Measurements from ENCODE around the gene CBX2.

CBX2 gene

GRCh38 chr17:79784353-79785016 lies 6.5 kb downstream of the CBX2 start:
- DNase-seq (no peak), ATAC-seq (ENCODE audit: insufficient read depth, low read depth) (no peak)
- no peak overlapping the region for H3K4me2 ChIP-seq (ENCODE audit: insufficient read depth, low read length)
- H3K9ac ChIP-seq (ENCODE audit: low read depth, low read length), result no peak overlapping the region
- no peak overlapping the region for H3K4me3 ChIP-seq (ENCODE audit: low read depth in 1 of 2, low read length in 2 of 2)
- H3K9me3 ChIP-seq (ENCODE audit: insufficient read depth, low read length, severe bottlenecking), result no peaks in the 10 kb centered on the region
- H3K79me2 ChIP-seq (ENCODE audit: insufficient read depth, low read length), result peaks cover 30% of the 10 kb centered on the region
- H3K36me3 ChIP-seq (ENCODE audit: insufficient read depth, low read length), result peaks cover 69% of the 10 kb centered on the region
- TF ChIP-seq EZH2 (IDR thresholded peaks at IDR 0.05; ENCODE audit: borderline replicate concordance, low read depth, low read length, severe bottlenecking) (no peak), CTCF (IDR thresholded peaks at IDR 0.05; ENCODE audit: borderline replicate concordance, extremely low read depth, low read length, poor library complexity, severe bottlenecking) (no peak)
- H4K20me1 ChIP-seq (ENCODE audit: insufficient read depth, low read length), result peaks cover 73% of the 10 kb centered on the region
- no peak overlapping the region for H3K27ac ChIP-seq (ENCODE audit: low read length)
- no peak overlapping the region for H2AFZ ChIP-seq (ENCODE audit: low read depth, low read length)
- peaks cover 15% of the 10 kb centered on the region for H3K4me1 ChIP-seq (ENCODE audit: insufficient read depth, low read length)
- no peaks in the 10 kb centered on the region for H3K27me3 ChIP-seq (ENCODE audit: insufficient read depth, low read length, poor library complexity)

- Histone ChIP-seq H3K36me3 (ENCODE audit: insufficient read depth, low read length) (peaks cover 62% of the 10 kb centered on the region), H3K4me2 (ENCODE audit: insufficient read depth, low read length) (no peak overlapping the region), H3K9me3 (ENCODE audit: insufficient read depth, low read length, severe bottlenecking) (no peaks in the 10 kb centered on the region), H3K27ac (ENCODE audit: low read length) (no peak overlapping the region), H3K4me1 (ENCODE audit: insufficient read depth, low read length) (peaks cover 8% of the 10 kb centered on the region), H3K9ac (ENCODE audit: low read depth, low read length) (no peak overlapping the region), H3K79me2 (ENCODE audit: insufficient read depth, low read length) (peaks cover 23% of the 10 kb centered on the region), H3K27me3 (ENCODE audit: insufficient read depth, low read length, poor library complexity) (no peaks in the 10 kb centered on the region), H4K20me1 (ENCODE audit: insufficient read depth, low read length) (peaks cover 65% of the 10 kb centered on the region), H3K4me3 (ENCODE audit: low read depth in 1 of 2, low read length in 2 of 2) (no peak overlapping the region), H2AFZ (ENCODE audit: low read depth, low read length) (no peak overlapping the region)
- no peak for TF ChIP-seq CTCF (IDR thresholded peaks at IDR 0.05; ENCODE audit: borderline replicate concordance, extremely low read depth, low read length, poor library complexity, severe bottlenecking)
- TF ChIP-seq EZH2 (IDR thresholded peaks at IDR 0.05; ENCODE audit: borderline replicate concordance, low read depth, low read length, severe bottlenecking), result no peak
- ATAC-seq (ENCODE audit: insufficient read depth, low read depth) (no peak), DNase-seq (no peak)
Measured at GRCh38 chr17:79785017-79785899, 7.3 kb downstream of the CBX2 start.

GRCh38 chr17:79785900-79786810 lies 8.2 kb downstream of the CBX2 start:
- H3K4me3 ChIP-seq (ENCODE audit: low read depth in 1 of 2, low read length in 2 of 2), result no peak overlapping the region
- H2AFZ ChIP-seq (ENCODE audit: low read depth, low read length), result no peak overlapping the region
- no peaks in the 10 kb centered on the region for H3K9me3 ChIP-seq (ENCODE audit: insufficient read depth, low read length, severe bottlenecking)
- H3K79me2 ChIP-seq (ENCODE audit: insufficient read depth, low read length), result peaks cover 14% of the 10 kb centered on the region
- H3K4me1 ChIP-seq (ENCODE audit: insufficient read depth, low read length), result no peaks in the 10 kb centered on the region
- peaks cover 53% of the 10 kb centered on the region for H3K36me3 ChIP-seq (ENCODE audit: insufficient read depth, low read length)
- TF ChIP-seq EZH2 (IDR thresholded peaks at IDR 0.05; ENCODE audit: borderline replicate concordance, low read depth, low read length, severe bottlenecking), result no peak
- TF ChIP-seq CTCF (IDR thresholded peaks at IDR 0.05; ENCODE audit: borderline replicate concordance, extremely low read depth, low read length, poor library complexity, severe bottlenecking), result no peak
- no peaks in the 10 kb centered on the region for H3K27me3 ChIP-seq (ENCODE audit: insufficient read depth, low read length, poor library complexity)
- H3K4me2 ChIP-seq (ENCODE audit: insufficient read depth, low read length), result no peak overlapping the region
- DNase-seq (no peak), ATAC-seq (ENCODE audit: insufficient read depth, low read depth) (no peak)
- H3K27ac ChIP-seq (ENCODE audit: low read length), result no peak overlapping the region
- H4K20me1 ChIP-seq (ENCODE audit: insufficient read depth, low read length), result peaks cover 56% of the 10 kb centered on the region
- H3K9ac ChIP-seq (ENCODE audit: low read depth, low read length), result no peak overlapping the region

All from DND-41 (cell line).